ENCODE data around the gene KIF1C. TPM values are rescaled to one million over a fixed set of nuclear protein-coding genes. Genes with fewer than 3 reads are reported as not detected.

KIF1C gene
- total and polyA plus RNA-seq, 8 donors: 33.4 to 334 (median 87.3) TPM

GRCh38 chr17:5032865-5033264 lies 35.1 kb downstream of the KIF1C start:
- DNase-seq: no peak
- Histone ChIP-seq H3K9me3 (no peaks in the 10 kb centered on the region), H3K27ac (no peak overlapping the region), H3K27me3 (peaks cover 0 to 34% (median 6%) of the 10 kb centered on the region in 3 donors), H3K36me3 (no peaks in the 10 kb centered on the region), H3K4me3 (no peak overlapping the region), H3K4me1 (peaks cover 0 to 27% (median 16%) of the 10 kb centered on the region in 4 donors)
- TF ChIP-seq POLR2A (IDR thresholded peaks at IDR 0.05): no peak
- TF ChIP-seq, protein P1, sequence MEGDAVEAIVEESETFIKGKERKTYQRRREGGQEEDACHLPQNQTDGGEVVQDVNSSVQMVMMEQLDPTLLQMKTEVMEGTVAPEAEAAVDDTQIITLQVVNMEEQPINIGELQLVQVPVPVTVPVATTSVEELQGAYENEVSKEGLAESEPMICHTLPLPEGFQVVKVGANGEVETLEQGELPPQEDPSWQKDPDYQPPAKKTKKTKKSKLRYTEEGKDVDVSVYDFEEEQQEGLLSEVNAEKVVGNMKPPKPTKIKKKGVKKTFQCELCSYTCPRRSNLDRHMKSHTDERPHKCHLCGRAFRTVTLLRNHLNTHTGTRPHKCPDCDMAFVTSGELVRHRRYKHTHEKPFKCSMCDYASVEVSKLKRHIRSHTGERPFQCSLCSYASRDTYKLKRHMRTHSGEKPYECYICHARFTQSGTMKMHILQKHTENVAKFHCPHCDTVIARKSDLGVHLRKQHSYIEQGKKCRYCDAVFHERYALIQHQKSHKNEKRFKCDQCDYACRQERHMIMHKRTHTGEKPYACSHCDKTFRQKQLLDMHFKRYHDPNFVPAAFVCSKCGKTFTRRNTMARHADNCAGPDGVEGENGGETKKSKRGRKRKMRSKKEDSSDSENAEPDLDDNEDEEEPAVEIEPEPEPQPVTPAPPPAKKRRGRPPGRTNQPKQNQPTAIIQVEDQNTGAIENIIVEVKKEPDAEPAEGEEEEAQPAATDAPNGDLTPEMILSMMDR (IDR thresholded peaks at IDR 0.05): no peak
- TF ChIP-seq EP300 (IDR thresholded peaks at IDR 0.05): no peak
- TF ChIP-seq POLR2AphosphoS5 (IDR thresholded peaks at IDR 0.05): no peak
- WGBS, 5 donors: 85 to 100% (median 89%) methylated on average over 2 to 6 of the region's 6 CpGs
- intact Hi-C loops (cut with DNase I; ENCODE audit: low total_unique reads): no loop called here

DNA sequence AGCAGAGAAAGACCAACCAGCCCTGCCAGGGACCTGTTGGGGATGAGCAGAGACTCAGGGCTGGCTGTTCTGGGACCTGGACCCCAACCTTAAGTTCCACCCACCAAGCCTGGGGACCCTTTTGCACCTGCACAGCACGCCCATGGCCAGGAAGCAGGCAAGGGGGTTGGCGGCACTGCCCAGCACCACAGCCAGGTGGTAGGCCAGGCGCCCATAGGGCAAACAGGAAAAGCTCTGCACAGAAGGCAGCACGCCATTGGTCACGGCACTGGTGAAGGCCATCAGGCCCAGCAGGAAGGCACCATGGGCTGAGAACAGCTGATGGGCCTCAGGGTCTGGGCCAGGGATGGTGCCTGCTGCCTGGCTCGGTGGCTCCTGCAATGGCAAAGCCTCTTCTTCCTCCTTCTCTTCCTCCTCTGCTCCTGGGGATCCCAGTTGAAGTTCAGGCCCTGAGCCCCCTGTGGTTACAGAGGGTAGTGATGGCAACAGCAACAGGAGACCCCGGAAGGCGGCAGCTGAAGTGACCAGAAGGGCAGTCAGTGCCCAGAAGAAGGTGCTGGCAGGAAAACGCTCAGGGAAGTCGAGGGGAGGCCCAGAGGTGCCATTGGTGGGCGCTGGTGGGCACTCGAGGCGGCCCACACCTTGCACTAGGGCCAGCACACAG lies 35.7 kb downstream of the KIF1C start:
- TF ChIP-seq POLR2A (IDR thresholded peaks at IDR 0.05): no peak
- no peak for TF ChIP-seq EP300 (IDR thresholded peaks at IDR 0.05)
- TF ChIP-seq, protein P1 (IDR thresholded peaks at IDR 0.05): no peak
- no peak for TF ChIP-seq POLR2AphosphoS5 (IDR thresholded peaks at IDR 0.05)
- WGBS, 5 donors: 80 to 96% (median 85%) methylated on average over 11 to 13 of the region's 13 CpGs
- no peak for DNase-seq
- intact Hi-C loops (cut with DNase I; ENCODE audit: low total_unique reads): no loop called here
- H3K9me3 ChIP-seq: no peaks in the 10 kb centered on the region
- peaks cover 0 to 27% (median 16%) of the 10 kb centered on the region in 4 donors for H3K4me1 ChIP-seq
- H3K27ac ChIP-seq: no peak overlapping the region
- no peak overlapping the region for H3K4me3 ChIP-seq
- H3K27me3 ChIP-seq: peaks cover 0 to 34% (median 6%) of the 10 kb centered on the region in 3 donors
- no peaks in the 10 kb centered on the region for H3K36me3 ChIP-seq

- DNase-seq: no peak
- no peaks in the 10 kb centered on the region for H3K36me3 ChIP-seq
- H3K4me3 ChIP-seq: no peak overlapping the region
- no peak overlapping the region for H3K27ac ChIP-seq
- H3K9me3 ChIP-seq: no peaks in the 10 kb centered on the region
- peaks cover 0 to 34% (median 6%) of the 10 kb centered on the region in 3 donors for H3K27me3 ChIP-seq
- peaks cover 0 to 27% (median 16%) of the 10 kb centered on the region in 4 donors for H3K4me1 ChIP-seq
- intact Hi-C loops (cut with DNase I; ENCODE audit: low total_unique reads): no loop called here
- TF ChIP-seq POLR2AphosphoS5 (IDR thresholded peaks at IDR 0.05): no peak
- no peak for TF ChIP-seq EP300 (IDR thresholded peaks at IDR 0.05)
- TF ChIP-seq, protein P1 (IDR thresholded peaks at IDR 0.05): no peak
- TF ChIP-seq POLR2A (IDR thresholded peaks at IDR 0.05): no peak
- 69 to 87% (median 72%) methylated on average over 2 to 5 of the region's 5 CpGs for WGBS, 5 donors
These were observed 36.3 kb downstream of the KIF1C start for GRCh38 chr17:5034063-5034462.

GRCh38 chr17:5034651-5035050 lies 36.9 kb downstream of the KIF1C start:
- no peak overlapping the region for H3K27ac ChIP-seq

More at GRCh38 chr17:5034651-5035050, 36.9 kb downstream of the KIF1C start:
- 75 to 96% (median 87%) methylated on average over 13 to 14 of the region's 14 CpGs for WGBS, 5 donors
- no peaks in the 10 kb centered on the region for H3K9me3 ChIP-seq
- H3K4me1 ChIP-seq: peaks cover 0 to 27% (median 16%) of the 10 kb centered on the region in 4 donors
- intact Hi-C loops (cut with DNase I; ENCODE audit: low total_unique reads): no loop called here
- no peak for DNase-seq
- no peaks in the 10 kb centered on the region for H3K36me3 ChIP-seq
- H3K27me3 ChIP-seq: peaks cover 0 to 34% (median 6%) of the 10 kb centered on the region in 3 donors
- no peak overlapping the region for H3K4me3 ChIP-seq
- TF ChIP-seq EP300 (IDR thresholded peaks at IDR 0.05) (no peak), POLR2A (IDR thresholded peaks at IDR 0.05) (no peak), POLR2AphosphoS5 (IDR thresholded peaks at IDR 0.05) (no peak)
- TF ChIP-seq, protein P1 (IDR thresholded peaks at IDR 0.05): no peak
